ENCODE results near the gene GRB10. TPM values are rescaled to one million over a fixed set of nuclear protein-coding genes. Genes with fewer than 3 reads are reported as not detected.
A peak's percentile ranks its signal among the peaks of the same experiment; 100 is the strongest.

The GRB10 gene
- total RNA-seq, 4 donors from 2014 or later = 8.8 to 55.7 (median 14.3) TPM

DNA sequence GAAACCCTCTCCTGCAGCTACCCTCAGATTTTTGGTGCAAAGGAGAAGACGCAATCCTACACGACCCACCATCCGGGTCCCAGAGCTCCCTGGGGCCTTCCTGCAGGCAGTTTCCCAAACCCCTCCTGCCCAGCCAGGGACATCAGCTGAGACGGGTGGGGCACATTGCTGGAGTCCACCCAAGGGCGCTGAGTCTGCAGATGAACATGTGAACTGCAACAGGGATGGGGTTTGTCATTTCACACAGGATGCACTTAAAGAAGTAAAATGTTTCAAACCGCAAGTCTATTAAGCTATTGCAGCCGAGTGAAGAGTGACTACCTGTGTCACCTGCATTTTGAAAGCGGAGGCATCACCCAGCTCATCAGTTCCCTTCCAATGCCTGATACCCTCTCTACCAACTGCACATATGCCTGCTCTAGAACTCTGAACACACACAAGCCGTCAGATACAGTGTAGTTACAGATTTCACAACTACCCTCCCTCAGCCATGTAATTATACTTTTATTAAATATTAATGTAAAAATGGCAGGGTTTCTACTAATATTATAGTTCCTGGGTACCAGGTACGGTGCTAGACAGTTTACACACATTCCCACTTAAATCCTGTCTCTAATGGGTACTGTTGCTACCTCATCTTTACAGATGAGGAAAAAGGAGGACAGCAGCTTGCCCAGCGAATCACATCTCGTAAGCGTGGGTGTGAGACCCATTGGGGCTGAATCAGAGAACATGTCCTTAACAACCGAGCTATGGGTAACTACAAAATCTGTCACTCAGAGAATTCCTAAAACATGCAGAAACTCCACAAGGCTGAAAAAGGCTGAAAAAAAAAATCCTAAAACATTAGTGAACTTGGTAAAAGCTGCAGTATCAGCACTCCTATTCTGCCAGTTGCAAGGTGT lies 71.2 kb downstream of the GRB10 start:
- in situ Hi-C loops (cut with MboI; ENCODE audit: low pct_ligation_motif_present in 1 of 4, low pct_unique_long_range_greater_than_20kb in 1 of 4, low sequenced_read_pairs in 3 of 4) = no loop called here
- no peak overlapping the region for H3K4me3 ChIP-seq
- H3K27ac ChIP-seq = peak overlapping the region in 2 of 4 donors; percentile 2 to 16
- peaks cover 5 to 14% (median 10%) of the 10 kb centered on the region in 4 donors for H3K4me1 ChIP-seq
- 67 to 72% methylated on average over 1 to 14 of the region's 14 CpGs for WGBS, 2 donors (ENCODE audit: low coverage in 1 of 2)
- intact Hi-C loops (cut with DNase I; ENCODE audit: low total_unique reads) = no loop called here
- no peaks in the 10 kb centered on the region for H3K27me3 ChIP-seq
- TF ChIP-seq, protein P1, sequence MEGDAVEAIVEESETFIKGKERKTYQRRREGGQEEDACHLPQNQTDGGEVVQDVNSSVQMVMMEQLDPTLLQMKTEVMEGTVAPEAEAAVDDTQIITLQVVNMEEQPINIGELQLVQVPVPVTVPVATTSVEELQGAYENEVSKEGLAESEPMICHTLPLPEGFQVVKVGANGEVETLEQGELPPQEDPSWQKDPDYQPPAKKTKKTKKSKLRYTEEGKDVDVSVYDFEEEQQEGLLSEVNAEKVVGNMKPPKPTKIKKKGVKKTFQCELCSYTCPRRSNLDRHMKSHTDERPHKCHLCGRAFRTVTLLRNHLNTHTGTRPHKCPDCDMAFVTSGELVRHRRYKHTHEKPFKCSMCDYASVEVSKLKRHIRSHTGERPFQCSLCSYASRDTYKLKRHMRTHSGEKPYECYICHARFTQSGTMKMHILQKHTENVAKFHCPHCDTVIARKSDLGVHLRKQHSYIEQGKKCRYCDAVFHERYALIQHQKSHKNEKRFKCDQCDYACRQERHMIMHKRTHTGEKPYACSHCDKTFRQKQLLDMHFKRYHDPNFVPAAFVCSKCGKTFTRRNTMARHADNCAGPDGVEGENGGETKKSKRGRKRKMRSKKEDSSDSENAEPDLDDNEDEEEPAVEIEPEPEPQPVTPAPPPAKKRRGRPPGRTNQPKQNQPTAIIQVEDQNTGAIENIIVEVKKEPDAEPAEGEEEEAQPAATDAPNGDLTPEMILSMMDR (IDR thresholded peaks at IDR 0.05) = no peak
- no peaks in the 10 kb centered on the region for H3K9me3 ChIP-seq
- no peak for DNase-seq
- H3K36me3 ChIP-seq = no peaks in the 10 kb centered on the region

GRCh38 chr7:50710441-50711154 lies 72.1 kb downstream of the GRB10 start:
- Histone ChIP-seq H3K27me3 (no peaks in the 10 kb centered on the region), H3K27ac (no peak overlapping the region), H3K36me3 (no peaks in the 10 kb centered on the region), H3K9me3 (no peaks in the 10 kb centered on the region), H3K4me1 (peaks cover 5 to 21% (median 10%) of the 10 kb centered on the region in 4 donors), H3K4me3 (no peak overlapping the region)
- in situ Hi-C loops (cut with MboI; ENCODE audit: low pct_ligation_motif_present in 1 of 4, low pct_unique_long_range_greater_than_20kb in 1 of 4, low sequenced_read_pairs in 3 of 4) = no loop called here
- TF ChIP-seq EP300 (IDR thresholded peaks at IDR 0.05; ENCODE audit: low read depth) = no peak
- TF ChIP-seq, protein P1 (IDR thresholded peaks at IDR 0.05) = no peak
- TF ChIP-seq POLR2AphosphoS5 (IDR thresholded peaks at IDR 0.05) = no peak
- TF ChIP-seq POLR2A (IDR thresholded peaks at IDR 0.05) = no peak
- intact Hi-C loops (cut with DNase I; ENCODE audit: low total_unique reads) = no loop called here
- 83% methylated on average over 15 of the region's 15 CpGs; no CpG with 5 or more reads in 1 of the 2 donors for WGBS, 2 donors (ENCODE audit: low coverage in 1 of 2)
- DNase-seq = no peak

- DNase-seq = no peak
- no peaks in the 10 kb centered on the region for H3K36me3 ChIP-seq
- in situ Hi-C loops (cut with MboI; ENCODE audit: low pct_ligation_motif_present in 1 of 4, low pct_unique_long_range_greater_than_20kb in 1 of 4, low sequenced_read_pairs in 3 of 4) (no loop called here), intact Hi-C loops (cut with DNase I; ENCODE audit: low total_unique reads) (no loop called here)
- no peak overlapping the region for H3K4me3 ChIP-seq
- TF ChIP-seq POLR2A (IDR thresholded peaks at IDR 0.05) (no peak), EP300 (IDR thresholded peaks at IDR 0.05; ENCODE audit: low read depth) (no peak), POLR2AphosphoS5 (IDR thresholded peaks at IDR 0.05) (no peak)
- TF ChIP-seq, protein P1 (IDR thresholded peaks at IDR 0.05) = no peak
- WGBS, 2 donors (ENCODE audit: low coverage in 1 of 2) = 88% methylated on average over 7 of the region's 7 CpGs; no CpG with 5 or more reads in 1 of the 2 donors
- peak overlapping the region in 2 of 4 donors; percentile 38 to 58 for H3K27ac ChIP-seq
- H3K27me3 ChIP-seq = no peaks in the 10 kb centered on the region
- no peaks in the 10 kb centered on the region for H3K9me3 ChIP-seq
- H3K4me1 ChIP-seq = peaks cover 5 to 21% (median 9%) of the 10 kb centered on the region in 4 donors
These were observed 73.5 kb downstream of the GRB10 start for GRCh38 chr7:50709151-50709550.

DNA sequence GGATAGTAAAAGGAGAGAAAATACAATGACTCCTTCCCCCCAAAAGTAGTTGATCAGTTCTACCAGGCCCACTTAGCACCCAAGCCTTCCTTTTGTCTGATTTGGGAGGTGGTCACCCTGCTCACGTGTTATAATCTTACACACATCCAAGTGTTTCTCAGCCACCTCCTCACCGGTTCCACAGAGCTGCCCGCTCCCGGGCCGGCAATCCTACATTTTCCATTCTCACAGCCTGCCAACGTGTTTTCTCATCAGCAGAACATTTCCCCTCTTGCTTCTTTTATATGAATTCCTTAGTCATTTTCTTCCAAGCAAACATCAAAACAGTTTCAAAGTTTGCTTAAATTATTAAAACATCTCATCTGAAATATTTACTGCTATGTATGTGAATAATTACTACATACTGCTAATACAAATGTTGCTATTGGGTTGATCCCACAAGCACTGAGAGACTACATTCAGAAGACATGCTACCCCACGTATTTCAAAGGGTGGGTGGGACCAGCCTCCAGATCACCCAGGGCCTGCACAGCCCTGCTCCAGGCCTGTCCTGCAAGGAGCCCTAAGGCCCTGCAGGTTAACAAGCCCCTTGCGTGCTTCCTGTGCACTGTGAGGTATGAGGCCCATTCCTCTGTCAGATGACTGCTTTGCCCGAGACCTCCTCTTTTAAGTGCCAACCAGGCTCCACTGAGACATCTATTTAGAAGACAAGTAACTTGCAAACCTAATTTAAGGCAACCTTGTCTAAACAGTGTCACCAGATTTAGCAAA lies 75.3 kb downstream of the GRB10 start:
- DNase-seq = no peak
- TF ChIP-seq POLR2AphosphoS5 (IDR thresholded peaks at IDR 0.05) (no peak), EP300 (IDR thresholded peaks at IDR 0.05; ENCODE audit: low read depth) (no peak), POLR2A (IDR thresholded peaks at IDR 0.05) (no peak)
- TF ChIP-seq, protein P1 (IDR thresholded peaks at IDR 0.05) = no peak
- H3K36me3 ChIP-seq = no peaks in the 10 kb centered on the region
- in situ Hi-C loops (cut with MboI; ENCODE audit: low pct_ligation_motif_present in 1 of 4, low pct_unique_long_range_greater_than_20kb in 1 of 4, low sequenced_read_pairs in 3 of 4) = no loop called here
- H3K27me3 ChIP-seq = no peaks in the 10 kb centered on the region
- no peaks in the 10 kb centered on the region for H3K9me3 ChIP-seq
- peak overlapping the region; percentile 42 to 58 (median 50) for H3K27ac ChIP-seq
- intact Hi-C loops (cut with DNase I; ENCODE audit: low total_unique reads) = no loop called here
- peaks cover 5 to 13% (median 9%) of the 10 kb centered on the region in 4 donors for H3K4me1 ChIP-seq
- WGBS, 2 donors (ENCODE audit: low coverage in 1 of 2) = 67 to 82% methylated on average over 6 to 9 of the region's 9 CpGs
- no peak overlapping the region for H3K4me3 ChIP-seq
